ENCODE data around the gene SDF4. TPM values are rescaled to one million over a fixed set of nuclear protein-coding genes. Genes with fewer than 3 reads are reported as not detected.
A peak's percentile ranks its signal among the peaks of the same experiment; 100 is the strongest.

Gene SDF4
- total and polyA plus RNA-seq, 2 of the 13 experiments (the other 11 are each of a cell fraction or from before 2014, with no cell fraction given): 80.8 to 107 TPM

- TF ChIP-seq ZFP91 (CRISPR knock-in tag; IDR thresholded peaks at IDR 0.05; ENCODE audit: borderline replicate concordance): peak; percentile 49; the same call in 1 of the 2 replicates
- TF ChIP-seq PRDM15 (CRISPR knock-in tag; IDR thresholded peaks at IDR 0.05): 0 out of 2 replicates have a peak, but pooled peaks have one; percentile 45
- no peak for TF ChIP-seq SRSF4 (IDR thresholded peaks at IDR 0.05; ENCODE audit: low read depth, low read length, poor library complexity, severe bottlenecking)
- no peak for TF ChIP-seq NFATC3 (CRISPR knock-in tag; IDR thresholded peaks at IDR 0.05)
- TF ChIP-seq KDM5A (IDR thresholded peaks at IDR 0.05; ENCODE audit: borderline replicate concordance, low read length): peak; percentile 52; the same call in 1 of the 2 replicates
- no peak for TF ChIP-seq YEATS2 (CRISPR knock-in tag; IDR thresholded peaks at IDR 0.05; ENCODE audit: borderline replicate concordance)
- TF ChIP-seq ATF3 (CRISPR knock-in tag; IDR thresholded peaks at IDR 0.05): peak; percentile 50
- no peak for TF ChIP-seq ZC3H4 (CRISPR knock-in tag; IDR thresholded peaks at IDR 0.05; ENCODE audit: borderline replicate concordance)
- TF ChIP-seq NR2C2 (CRISPR knock-in tag; IDR thresholded peaks at IDR 0.05; ENCODE audit: borderline replicate concordance): peak; percentile 94
- no peak for TF ChIP-seq ZNF362 (CRISPR knock-in tag; IDR thresholded peaks at IDR 0.05; ENCODE audit: borderline replicate concordance)
- TF ChIP-seq TCF7 (IDR thresholded peaks at IDR 0.05; ENCODE audit: low read depth): no peak
- peak; percentile 77; the same call in 1 of the 2 replicates for TF ChIP-seq ZNF547 (CRISPR knock-in tag; IDR thresholded peaks at IDR 0.05)
- TF ChIP-seq PREB (CRISPR knock-in tag; IDR thresholded peaks at IDR 0.05): no peak
- TF ChIP-seq MED1 (CRISPR knock-in tag; IDR thresholded peaks at IDR 0.05): peak; percentile 52; the same call in 1 of the 2 replicates
- TF ChIP-seq GTF2F1 (IDR thresholded peaks at IDR 0.05; ENCODE audit: low read length): no peak
- peak; percentile 47; the same call in 1 of the 2 replicates for TF ChIP-seq THAP9 (CRISPR knock-in tag; IDR thresholded peaks at IDR 0.05; ENCODE audit: borderline replicate concordance)
- no peak for TF ChIP-seq TOE1 (CRISPR knock-in tag; IDR thresholded peaks at IDR 0.05)
Observed at GRCh38 chr1:1231400-1232207, at the start of gene SDF4 (continued).
